ENCODE measurements around the gene NEURL1.
"Not testable (repeated sequence)": the region's sequence is repeated elsewhere in the genome, so short reads cannot be mapped to it uniquely, and the experiment has no call there.

- TF ChIP-seq, protein P1, sequence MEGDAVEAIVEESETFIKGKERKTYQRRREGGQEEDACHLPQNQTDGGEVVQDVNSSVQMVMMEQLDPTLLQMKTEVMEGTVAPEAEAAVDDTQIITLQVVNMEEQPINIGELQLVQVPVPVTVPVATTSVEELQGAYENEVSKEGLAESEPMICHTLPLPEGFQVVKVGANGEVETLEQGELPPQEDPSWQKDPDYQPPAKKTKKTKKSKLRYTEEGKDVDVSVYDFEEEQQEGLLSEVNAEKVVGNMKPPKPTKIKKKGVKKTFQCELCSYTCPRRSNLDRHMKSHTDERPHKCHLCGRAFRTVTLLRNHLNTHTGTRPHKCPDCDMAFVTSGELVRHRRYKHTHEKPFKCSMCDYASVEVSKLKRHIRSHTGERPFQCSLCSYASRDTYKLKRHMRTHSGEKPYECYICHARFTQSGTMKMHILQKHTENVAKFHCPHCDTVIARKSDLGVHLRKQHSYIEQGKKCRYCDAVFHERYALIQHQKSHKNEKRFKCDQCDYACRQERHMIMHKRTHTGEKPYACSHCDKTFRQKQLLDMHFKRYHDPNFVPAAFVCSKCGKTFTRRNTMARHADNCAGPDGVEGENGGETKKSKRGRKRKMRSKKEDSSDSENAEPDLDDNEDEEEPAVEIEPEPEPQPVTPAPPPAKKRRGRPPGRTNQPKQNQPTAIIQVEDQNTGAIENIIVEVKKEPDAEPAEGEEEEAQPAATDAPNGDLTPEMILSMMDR (conservative IDR thresholded peaks at IDR 0.05; ENCODE audit: low read length): not testable (repeated sequence)
- TF ChIP-seq EZH2phosphoT487 (IDR thresholded peaks at IDR 0.05; ENCODE audit: borderline replicate concordance): not testable (repeated sequence)
Measured at GRCh38 chr10:103522006-103522405, 28.5 kb downstream of the NEURL1 start.
